Erythroblast (primary cell): Measurements from ENCODE around the gene HMGB4.

Source experiments
- GATA1 ChIP-seq: IDR thresholded peaks from 2 replicates; pipeline ENCODE4 v1.6.1; 2011; ENCODE audit warnings: low read depth, mild to moderate bottlenecking, control low read depth, low read length, moderate library complexity
- POLR2A ChIP-seq: IDR thresholded peaks from 2 replicates; pipeline ENCODE4 v1.6.1; 2011; ENCODE audit warnings: mild to moderate bottlenecking, low read length

DNA sequence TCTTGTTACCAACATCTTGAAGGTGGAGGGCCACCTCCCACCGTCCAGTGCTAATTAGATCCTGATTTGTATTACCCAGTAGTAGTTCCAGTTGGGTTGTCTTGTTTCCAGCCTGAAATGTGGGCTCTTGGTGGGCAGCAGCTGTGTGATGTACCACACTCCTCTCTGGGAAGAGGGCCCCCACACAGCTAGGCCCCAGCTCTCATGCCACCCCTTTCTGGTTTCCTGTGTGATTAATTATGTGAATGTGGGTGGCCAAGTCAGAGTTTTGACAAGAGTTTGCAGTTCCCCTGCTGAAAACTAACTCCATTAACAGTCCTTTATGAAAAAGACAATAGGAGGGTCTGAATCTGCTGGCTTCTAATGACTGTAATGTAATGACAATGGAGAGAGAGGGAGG, 3.8 kb downstream of the HMGB4 start:
- no peak for TF ChIP-seq POLR2A
- TF ChIP-seq GATA1, result no peak
